HG02840 (cell line): ENCODE measurements around the gene TMEM131.
"Not testable (repeated sequence)": the region's sequence is repeated elsewhere in the genome, so short reads cannot be mapped to it uniquely, and the experiment has no call there.

Experiments used
- ATAC-seq: cut with Tn5 transposase; IDR thresholded peaks from one replicate; pipeline ENCODE4 v1.9.1; 2021; ENCODE audit warnings: mild to moderate bottlenecking, moderate library complexity, moderate number of reproducible peaks; ENCODE audit not compliant: unreplicated experiment, low FRiP score

The TMEM131 gene

GRCh38 chr2:97829255-97829654, 166.5 kb downstream of the TMEM131 start:
- not testable (repeated sequence) for ATAC-seq

- not testable (repeated sequence) for ATAC-seq
Observed at GRCh38 chr2:97827013-97827412, 168.7 kb downstream of the TMEM131 start.

DNA sequence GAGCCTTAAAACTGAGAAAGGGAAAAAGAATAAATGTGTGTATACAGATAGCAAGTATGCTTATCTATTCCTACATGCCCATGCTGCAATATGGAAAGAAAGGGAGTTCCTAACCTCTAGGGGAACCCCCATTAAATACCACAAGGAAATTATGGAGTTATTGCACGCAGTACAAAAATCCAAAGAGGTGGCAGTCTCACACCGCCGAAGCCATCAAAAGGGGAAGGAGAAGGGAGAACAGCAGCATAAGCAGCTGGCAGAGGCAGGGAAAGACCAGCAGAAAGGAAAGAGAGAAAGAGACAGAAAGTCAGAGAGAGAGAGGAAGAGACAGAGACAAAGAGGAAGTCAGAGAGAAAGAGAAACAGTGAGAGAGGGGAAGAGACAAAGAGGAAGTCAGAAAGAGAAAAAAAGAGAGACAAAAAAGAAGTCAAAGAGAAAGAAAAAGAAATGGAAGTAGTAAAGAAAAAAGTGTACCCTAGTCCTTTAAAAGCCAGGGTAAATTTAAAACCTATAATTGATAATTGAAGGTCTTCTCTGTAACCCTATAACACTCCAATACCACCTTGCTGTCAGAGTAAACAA, 169.4 kb downstream of the TMEM131 start:
- not testable (repeated sequence) for ATAC-seq

DNA sequence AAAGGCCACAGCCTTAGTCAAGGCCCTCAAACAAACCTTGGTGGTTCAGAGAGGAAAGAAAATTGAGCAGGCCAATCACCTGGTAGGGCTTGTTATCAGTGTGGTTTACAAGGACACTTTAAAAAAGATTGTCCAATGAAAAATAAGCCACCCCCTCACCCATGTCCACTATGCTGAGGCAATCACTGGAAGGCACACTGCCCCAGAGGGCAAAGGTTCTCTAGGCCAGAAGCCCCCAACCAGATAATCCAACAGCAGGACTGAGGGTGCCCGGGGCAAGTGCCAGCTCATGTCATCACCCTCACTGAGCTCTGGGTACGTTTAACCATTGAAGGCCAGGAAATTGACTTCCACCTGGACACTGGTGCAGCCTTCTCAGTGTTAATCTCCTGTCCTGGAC, 171.7 kb downstream of the TMEM131 start:
- ATAC-seq = not testable (repeated sequence)

DNA sequence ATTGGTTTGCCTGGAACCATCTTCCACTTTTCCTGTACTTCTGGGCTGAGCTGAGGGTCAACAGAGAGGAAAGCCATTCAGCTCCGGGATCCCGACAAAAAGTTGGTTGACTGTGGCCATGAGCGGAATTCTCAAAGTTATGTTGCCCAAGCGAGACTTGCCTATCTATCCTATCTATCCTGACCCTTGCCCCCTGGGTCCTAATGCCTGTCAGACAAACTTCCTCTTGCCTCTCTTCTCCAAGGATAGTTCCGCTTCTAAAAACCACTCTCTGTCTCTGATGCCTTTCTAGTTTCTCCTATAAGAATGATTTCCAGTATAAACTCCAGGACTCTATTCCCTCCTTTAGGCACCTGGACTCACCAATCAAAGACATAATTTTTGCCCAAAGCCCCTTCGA, 173.9 kb downstream of the TMEM131 start:
- not testable (repeated sequence) for ATAC-seq

- no peak for ATAC-seq
Observed at GRCh38 chr2:97819754-97820153, 176.0 kb downstream of the TMEM131 start.

DNA sequence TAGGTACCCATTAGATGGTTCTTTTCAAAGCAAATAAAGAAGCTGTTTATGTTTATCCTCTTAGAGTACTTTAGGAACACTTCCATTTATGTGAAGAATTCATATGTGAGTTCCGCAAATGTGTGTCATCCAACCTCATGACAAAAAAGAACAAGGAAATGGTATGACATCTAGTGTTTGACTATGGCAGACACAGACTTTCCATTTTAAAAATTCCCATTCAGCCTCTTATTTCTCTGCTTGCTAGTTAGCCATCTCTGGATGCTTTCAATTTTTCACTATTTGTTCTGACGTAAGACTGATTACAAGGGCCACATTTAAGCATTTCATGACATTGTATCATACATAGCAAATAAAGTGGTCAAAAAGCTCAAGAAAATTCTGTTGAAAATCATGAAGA, 179.3 kb downstream of the TMEM131 start:
- no peak for ATAC-seq

GRCh38 chr2:97812931-97813330, 182.8 kb downstream of the TMEM131 start:
- no peak for ATAC-seq

DNA sequence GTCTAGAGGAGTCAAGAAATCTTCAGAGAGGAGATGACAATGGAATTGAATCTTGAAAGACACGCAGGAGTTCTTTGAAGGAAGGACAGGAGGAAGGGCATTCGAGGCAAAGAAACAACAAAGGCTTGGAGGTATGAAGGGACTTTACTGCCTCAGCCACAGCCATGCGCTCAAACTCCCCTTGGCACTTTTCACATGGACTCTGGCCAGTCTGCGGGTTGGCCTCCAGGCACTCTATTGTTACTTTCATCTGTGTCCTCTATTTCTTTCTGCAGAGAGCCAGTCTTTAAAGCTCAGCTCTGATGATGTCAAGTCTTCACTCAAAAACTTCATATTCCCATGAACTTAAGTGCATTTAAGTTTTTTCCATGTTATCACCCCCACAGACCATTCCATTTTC, 186.9 kb downstream of the TMEM131 start:
- ATAC-seq = no peak

- ATAC-seq = no peak
Observed at GRCh38 chr2:97806738-97807618, 188.8 kb downstream of the TMEM131 start.

DNA sequence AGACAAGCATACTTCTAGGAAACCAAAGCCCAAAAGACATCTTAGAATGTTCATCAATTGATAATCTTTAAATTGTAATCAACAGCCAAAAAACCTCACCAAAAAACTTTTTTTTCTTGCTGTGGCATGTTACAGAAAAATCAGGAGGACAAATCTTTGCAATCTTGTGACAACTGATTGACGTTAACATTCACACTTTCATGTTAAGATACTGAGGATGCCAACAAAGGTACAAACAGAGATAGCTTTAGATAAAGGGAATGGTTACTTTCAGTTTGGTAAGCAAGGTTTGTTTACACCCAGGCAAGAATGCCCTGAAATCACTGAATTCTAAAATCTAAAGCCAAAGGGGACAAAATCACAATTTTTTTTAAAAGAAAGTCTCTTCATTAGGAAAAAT, 190.0 kb downstream of the TMEM131 start:
- ATAC-seq = no peak

- ATAC-seq = no peak
Observed at GRCh38 chr2:97801028-97801427, 194.7 kb downstream of the TMEM131 start.

DNA sequence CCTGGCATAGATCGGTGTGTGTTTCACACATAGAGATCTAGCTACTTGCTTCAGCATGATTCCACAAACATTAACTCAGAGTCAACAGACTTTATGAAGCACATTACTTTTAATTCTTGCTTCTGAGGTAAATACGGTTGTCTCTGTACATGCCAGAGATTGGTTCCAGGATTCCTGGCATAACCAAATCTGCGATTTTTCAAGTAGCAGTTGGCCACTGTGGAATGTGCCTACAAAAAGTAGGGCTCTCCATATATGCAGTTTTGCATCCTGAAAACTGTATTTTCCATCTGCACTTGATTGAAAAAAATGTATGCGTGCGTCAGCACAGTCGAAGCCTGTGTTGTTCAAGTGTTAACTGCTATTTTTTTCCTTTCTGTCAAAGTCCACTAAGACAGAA, 197.3 kb downstream of the TMEM131 start:
- ATAC-seq = no peak

- no peak for ATAC-seq
Observed at GRCh38 chr2:97797355-97797754, 198.4 kb downstream of the TMEM131 start.

DNA sequence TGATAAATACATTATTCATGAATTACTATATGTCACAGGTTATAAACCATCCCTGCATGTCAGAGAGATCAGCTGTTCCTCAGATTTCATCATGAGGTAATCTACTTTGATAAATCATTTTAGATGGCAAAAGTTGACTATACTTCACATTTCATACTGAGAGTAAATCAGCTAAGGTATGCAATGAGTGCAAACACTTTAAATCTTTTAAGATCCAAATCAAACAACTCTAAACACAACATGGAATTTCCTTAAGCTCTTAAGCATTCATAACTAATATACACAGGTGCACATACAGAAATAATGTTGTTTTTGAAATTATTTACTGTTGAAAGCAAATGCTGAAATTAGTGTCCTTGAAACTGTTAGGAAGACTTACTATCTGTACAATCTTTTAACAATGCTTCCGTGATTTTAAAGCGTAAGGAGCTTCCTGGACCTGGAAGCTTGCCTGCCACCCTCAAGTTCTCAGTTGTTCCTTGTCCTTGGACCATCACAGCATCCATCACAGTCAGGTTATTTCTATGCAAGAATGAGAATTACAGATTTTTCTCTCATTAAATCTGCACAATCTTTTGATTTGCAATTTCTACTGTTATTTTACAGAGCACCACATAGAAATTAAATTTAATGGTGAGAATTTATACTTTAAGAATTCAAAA, 199.2 kb downstream of the TMEM131 start:
- ATAC-seq = no peak

DNA sequence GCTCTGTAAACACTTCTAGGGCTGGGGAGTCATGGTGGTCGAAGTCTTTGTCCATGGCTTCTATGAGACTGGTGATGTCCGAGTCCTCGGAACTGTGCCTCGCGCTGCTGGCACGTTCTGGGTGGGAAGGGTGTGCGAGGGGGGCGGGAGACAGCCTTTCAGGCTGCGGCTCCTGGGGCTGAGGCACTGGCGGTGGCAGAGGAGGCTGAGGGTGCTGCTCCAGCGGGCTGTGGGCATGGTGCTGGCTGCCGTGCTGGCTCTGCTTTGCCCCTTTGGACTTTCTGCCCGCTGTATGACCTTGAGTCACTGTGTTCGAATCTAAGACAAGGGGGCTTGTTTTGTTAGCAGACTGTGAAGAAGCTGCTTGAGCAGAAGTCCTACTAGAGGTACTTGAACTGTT, 203.3 kb downstream of the TMEM131 start:
- no peak for ATAC-seq

- ATAC-seq = no peak
Observed at GRCh38 chr2:97788986-97789644, 206.6 kb downstream of the TMEM131 start.

DNA sequence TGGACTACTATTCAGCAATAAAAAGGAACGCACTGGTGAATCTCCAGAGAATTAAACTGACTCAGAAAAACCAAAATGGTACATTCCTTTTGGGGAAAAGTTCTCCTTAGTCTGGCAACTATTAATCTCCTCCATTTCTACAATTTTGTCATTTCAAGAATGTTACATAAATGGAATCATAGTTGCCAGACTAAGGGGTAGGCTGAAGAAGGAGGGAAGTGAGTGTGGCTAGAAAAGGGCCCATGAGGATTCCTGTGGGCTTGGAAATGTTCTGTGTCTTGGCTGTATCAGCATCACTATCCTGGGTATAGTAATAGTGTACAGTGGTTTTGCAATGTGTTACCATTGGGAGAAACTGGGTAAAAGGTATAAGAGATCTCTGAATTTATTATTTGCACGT, 209.9 kb downstream of the TMEM131 start:
- ATAC-seq = no peak

DNA sequence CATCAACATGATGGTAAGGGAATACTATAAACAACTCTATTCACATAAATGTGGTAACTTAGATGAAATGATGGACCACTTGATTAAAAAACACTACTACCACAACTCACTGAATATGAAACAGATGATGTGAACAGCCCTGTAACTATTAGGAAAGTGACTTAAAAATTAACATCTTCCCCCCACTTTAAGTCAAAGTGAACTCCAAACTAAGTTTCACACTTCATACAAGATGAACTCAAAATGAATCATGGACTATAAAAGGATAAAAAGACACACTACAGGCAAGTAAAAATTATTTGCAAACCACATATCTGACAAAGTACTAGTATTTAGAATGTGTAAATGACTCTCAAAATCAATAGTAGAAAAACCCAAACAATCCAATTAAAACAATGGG, 210.8 kb downstream of the TMEM131 start:
- no peak for ATAC-seq

- no peak for ATAC-seq
Observed at GRCh38 chr2:97781981-97782380, 213.8 kb downstream of the TMEM131 start.

- no peak for ATAC-seq
Observed at GRCh38 chr2:97779141-97779540, 216.6 kb downstream of the TMEM131 start.
